Activated naive CD4-positive, alpha-beta T cell treated with anti-CD3 and anti-CD28 coated beads, Interleukin-2, amount 10 ng/mL, durations not matched to agents 7 days and 5 days (primary cell): ENCODE measurements around the gene NCLN.

Source experiments
- CTCF ChIA-PET: fragments of 350-600 bp; sonication (Branson Sonifier 250); formaldehyde crosslinking; loops from one replicate; lab custom pipeline; 2021; ENCODE audit warnings: antibody characterized with exemption; lab: Charles Lee
- DNase-seq: peaks from one replicate; pipeline ENCODE4 v3.0.0-alpha.2; 2020
- H3K27ac Mint-ChIP-seq: one replicate; pipeline ENCODE4 v1.8.0; 2021; ENCODE audit warnings: mild to moderate bottlenecking, moderate library complexity, mixed read lengths
- H3K27me3 Mint-ChIP-seq: one replicate; pipeline ENCODE4 v1.8.0; 2021; ENCODE audit warnings: mild to moderate bottlenecking, mixed read lengths
- H3K36me3 Mint-ChIP-seq: one replicate; pipeline ENCODE4 v1.8.0; 2021; ENCODE audit warnings: mixed read lengths
- H3K4me1 Mint-ChIP-seq: one replicate; pipeline ENCODE4 v1.8.0; 2021; ENCODE audit warnings: mixed read lengths
- H3K4me3 Mint-ChIP-seq: one replicate; pipeline ENCODE4 v1.8.0; 2021; ENCODE audit warnings: mild to moderate bottlenecking, moderate library complexity, mixed read lengths
- H3K9me3 Mint-ChIP-seq: one replicate; pipeline ENCODE4 v1.8.0; 2021; ENCODE audit warnings: mixed read lengths

NCLN gene, protein sequence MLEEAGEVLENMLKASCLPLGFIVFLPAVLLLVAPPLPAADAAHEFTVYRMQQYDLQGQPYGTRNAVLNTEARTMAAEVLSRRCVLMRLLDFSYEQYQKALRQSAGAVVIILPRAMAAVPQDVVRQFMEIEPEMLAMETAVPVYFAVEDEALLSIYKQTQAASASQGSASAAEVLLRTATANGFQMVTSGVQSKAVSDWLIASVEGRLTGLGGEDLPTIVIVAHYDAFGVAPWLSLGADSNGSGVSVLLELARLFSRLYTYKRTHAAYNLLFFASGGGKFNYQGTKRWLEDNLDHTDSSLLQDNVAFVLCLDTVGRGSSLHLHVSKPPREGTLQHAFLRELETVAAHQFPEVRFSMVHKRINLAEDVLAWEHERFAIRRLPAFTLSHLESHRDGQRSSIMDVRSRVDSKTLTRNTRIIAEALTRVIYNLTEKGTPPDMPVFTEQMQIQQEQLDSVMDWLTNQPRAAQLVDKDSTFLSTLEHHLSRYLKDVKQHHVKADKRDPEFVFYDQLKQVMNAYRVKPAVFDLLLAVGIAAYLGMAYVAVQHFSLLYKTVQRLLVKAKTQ

DNA sequence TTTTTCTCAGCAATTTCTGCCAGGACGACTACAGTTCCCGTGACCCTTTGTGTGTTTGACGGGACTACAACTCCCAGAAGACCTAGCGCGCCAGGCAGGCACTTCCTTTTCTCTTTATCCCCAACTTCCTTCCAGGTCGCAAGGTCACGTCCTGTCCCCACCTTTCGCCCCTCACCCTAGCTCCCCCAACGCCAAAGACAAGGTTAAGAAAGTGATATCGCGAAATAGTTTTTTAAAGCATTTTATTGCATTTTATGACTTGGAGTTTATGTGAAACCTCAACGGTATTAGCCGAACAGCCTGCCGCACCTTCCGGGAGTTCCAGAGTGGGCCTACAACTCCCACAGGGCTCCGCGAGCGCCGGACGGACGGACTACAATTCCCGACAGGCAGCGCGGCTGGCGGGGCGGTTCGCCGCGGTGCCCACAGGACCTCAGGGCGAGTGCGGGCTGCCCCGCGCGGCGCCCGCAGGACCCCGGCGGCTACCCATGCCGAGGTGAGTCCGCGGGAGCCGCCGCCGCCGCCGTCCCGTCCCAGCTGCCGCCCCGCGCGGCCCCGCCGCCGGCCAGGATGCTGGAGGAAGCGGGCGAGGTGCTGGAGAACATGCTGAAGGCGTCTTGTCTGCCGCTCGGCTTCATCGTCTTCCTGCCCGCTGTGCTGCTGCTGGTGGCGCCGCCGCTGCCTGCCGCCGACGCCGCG is at the start of gene NCLN:
NCLN (plus strand) TSS at position 470 of the 699 bp plus-strand sequence; CDS start at position 571, 101 bp downstream.
- Mint-ChIP-seq H3K27ac (peak within 1 kb of the TSS; percentile 95), H3K4me3 (peak within 1 kb of the TSS; percentile 90), H3K27me3 (peaks cover 4% of the 10 kb centered on the region), H3K36me3 (peaks cover 35% of the 10 kb centered on the region), H3K4me1 (peaks cover 57% of the 10 kb centered on the region), H3K9me3 (no peaks in the 10 kb centered on the region)
- DNase-seq: peak; percentile 93
- CTCF ChIA-PET: no interaction called here

DNA sequence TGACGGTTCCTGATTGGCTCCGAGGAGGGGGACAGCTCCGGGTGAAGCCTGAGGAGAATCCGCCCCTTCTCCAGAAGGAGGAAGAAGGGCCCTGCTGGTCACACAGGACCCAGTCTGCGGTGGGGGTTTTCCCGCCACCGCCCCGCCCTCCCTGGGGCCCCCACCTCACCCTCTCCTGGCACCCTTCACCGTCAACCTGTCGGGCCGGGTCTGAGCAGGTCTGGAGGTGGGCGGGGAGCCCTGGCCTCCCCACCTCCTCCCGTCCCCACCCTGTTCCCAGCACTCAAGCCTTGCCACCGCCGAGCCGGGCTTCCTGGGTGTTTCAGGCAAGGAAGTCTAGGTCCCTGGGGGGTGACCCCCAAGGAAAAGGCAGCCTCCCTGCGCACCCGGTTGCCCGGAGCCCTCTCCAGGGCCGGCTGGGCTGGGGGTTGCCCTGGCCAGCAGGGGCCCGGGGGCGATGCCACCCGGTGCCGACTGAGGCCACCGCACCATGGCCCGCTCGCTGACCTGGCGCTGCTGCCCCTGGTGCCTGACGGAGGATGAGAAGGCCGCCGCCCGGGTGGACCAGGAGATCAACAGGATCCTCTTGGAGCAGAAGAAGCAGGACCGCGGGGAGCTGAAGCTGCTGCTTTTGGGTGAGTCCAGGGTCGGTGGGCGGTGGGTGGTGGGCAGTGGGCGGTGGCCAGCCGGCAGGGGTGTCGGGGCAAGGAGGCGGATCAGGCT is 49.6 kb upstream of the NCLN start, which contains the start of gene GNA15:
GNA15 (plus strand) TSS at position 73 of the 723 bp plus-strand sequence; CDS start at position 491, 418 bp downstream.
- Mint-ChIP-seq H3K36me3 (peaks cover 15% of the 10 kb centered on the region), H3K4me3 (peak within 1 kb of the TSS; percentile 76), H3K9me3 (no peaks in the 10 kb centered on the region), H3K4me1 (peaks cover 56% of the 10 kb centered on the region), H3K27ac (peak within 1 kb of the TSS; percentile 33), H3K27me3 (peaks cover 15% of the 10 kb centered on the region)
- CTCF ChIA-PET: interaction anchor here (0.9 to 5.0 kb wide), 3 partner anchors 10 to 27 kb away, joined by 4 to 23 read pairs (median 4); no protein-coding TSS in a partner anchor
- DNase-seq: peak; percentile 66

DNA sequence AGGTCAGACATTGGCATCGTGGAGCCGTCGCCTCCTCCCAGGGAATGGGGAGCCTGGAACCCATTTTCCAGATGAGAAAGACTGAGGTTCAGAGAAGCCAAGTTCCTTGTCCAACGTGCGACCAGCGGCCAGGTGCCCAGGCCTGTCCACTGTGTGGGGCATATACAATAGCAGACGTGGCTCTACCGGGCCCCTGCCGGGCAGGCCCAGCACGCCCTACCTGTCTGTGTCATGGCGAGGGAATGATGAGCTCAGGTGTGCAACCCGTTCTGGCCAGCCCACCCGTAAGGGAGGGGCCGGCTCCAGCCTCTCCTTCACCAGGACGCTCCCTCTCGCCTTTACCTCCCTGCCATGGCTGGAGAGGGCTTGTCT is 49.1 kb upstream of the NCLN start:
- CTCF ChIA-PET: interaction anchor here (0.9 to 5.0 kb wide), 3 partner anchors 10 to 27 kb away, joined by 4 to 23 read pairs (median 4); no protein-coding TSS in a partner anchor
- peaks cover 15% of the 10 kb centered on the region for H3K27me3 Mint-ChIP-seq
- peaks cover 15% of the 10 kb centered on the region for H3K36me3 Mint-ChIP-seq
- H3K27ac Mint-ChIP-seq: no peak overlapping the region
- H3K4me1 Mint-ChIP-seq: peaks cover 57% of the 10 kb centered on the region
- peak overlapping the region; percentile 76 for H3K4me3 Mint-ChIP-seq
- H3K9me3 Mint-ChIP-seq: no peaks in the 10 kb centered on the region
- no peak for DNase-seq

DNA sequence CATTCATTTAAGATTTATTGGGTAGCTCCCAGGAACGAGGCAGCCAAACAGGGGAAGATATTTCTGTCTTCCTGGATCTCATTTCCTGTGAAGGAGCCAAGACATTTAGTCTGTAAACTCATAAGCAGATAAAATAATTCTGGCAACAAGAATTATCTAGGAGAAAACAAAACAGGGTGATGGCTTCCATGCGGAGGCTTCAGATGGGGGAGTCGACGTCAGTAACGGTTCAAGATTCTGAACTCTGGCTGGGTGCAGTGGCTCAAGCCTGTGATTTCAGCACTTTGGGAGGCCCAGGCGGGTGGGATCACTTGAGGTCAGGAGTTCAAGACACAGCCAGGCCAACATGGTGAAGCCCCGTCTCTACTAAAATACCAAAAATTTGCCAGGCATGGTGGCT is 48.6 kb upstream of the NCLN start:
- H3K27ac Mint-ChIP-seq: no peak overlapping the region
- peaks cover 61% of the 10 kb centered on the region for H3K4me1 Mint-ChIP-seq
- CTCF ChIA-PET: interaction anchor here (0.9 to 5.0 kb wide), 3 partner anchors 9 to 26 kb away, joined by 4 to 23 read pairs (median 4); no protein-coding TSS in a partner anchor

DNA sequence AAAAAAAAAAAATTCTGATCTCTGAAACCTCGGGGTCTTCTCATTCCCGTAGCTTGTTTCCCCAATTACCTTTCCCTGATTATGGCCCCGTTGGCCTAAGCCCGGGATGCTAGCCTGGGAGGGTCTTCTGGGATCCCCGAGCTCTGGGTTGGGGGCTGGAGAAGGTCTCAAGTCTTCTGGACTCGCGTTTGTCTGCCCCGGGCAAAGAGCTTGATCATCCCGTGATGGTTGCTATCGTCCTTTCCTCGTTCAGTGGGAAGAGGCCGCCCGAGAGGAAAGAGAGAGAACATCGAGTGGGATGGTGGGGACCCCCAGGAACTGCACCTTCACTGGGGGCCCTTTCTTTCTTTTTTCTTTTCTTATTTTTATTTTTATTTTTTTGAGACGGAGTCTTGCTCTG is 47.5 kb upstream of the NCLN start:
- H3K4me1 Mint-ChIP-seq: peaks cover 59% of the 10 kb centered on the region
- peak overlapping the region; percentile 28 for H3K4me3 Mint-ChIP-seq
- CTCF ChIA-PET: interaction anchor here (1.3 to 5.0 kb wide), 3 partner anchors 8 to 24 kb away, joined by 4 to 23 read pairs (median 4); no protein-coding TSS in a partner anchor
- H3K36me3 Mint-ChIP-seq: peaks cover 19% of the 10 kb centered on the region
- H3K27ac Mint-ChIP-seq: no peak overlapping the region
- DNase-seq: no peak
- H3K9me3 Mint-ChIP-seq: no peaks in the 10 kb centered on the region
- peaks cover 21% of the 10 kb centered on the region for H3K27me3 Mint-ChIP-seq

More for the DNA sequence above, 48.6 kb upstream of the NCLN start:
- no peak for DNase-seq
- Mint-ChIP-seq H3K27me3 (peaks cover 17% of the 10 kb centered on the region), H3K36me3 (peaks cover 15% of the 10 kb centered on the region), H3K4me3 (peak overlapping the region; percentile 76), H3K9me3 (no peaks in the 10 kb centered on the region)

DNA sequence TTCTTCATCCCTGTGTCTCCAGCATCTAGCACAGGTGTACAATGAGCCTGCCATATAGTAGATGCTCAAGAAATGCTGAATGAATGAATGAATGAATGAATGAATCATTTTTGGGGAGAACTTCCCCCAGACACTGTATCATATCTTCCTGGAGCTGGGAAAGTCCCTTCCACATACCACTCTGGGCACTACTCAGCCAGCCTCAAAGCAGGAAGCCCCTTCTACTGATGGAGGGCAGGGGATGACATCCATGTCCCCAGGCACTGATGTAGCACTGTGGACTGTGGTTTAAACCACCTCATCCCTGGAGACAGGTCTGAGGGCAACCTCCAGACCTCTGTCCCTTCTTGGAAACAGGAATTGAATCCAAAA is 45.1 kb upstream of the NCLN start:
- DNase-seq: no peak
- H3K4me3 Mint-ChIP-seq: no peak overlapping the region
- peaks cover 41% of the 10 kb centered on the region for H3K4me1 Mint-ChIP-seq
- peaks cover 20% of the 10 kb centered on the region for H3K36me3 Mint-ChIP-seq
- H3K27ac Mint-ChIP-seq: peak overlapping the region; percentile 64
- CTCF ChIA-PET: interaction anchor here (5.4 kb wide), 1 partner anchor 13 kb away, joined by 38 read pairs; no protein-coding TSS in a partner anchor
- H3K27me3 Mint-ChIP-seq: peaks cover 17% of the 10 kb centered on the region
- no peaks in the 10 kb centered on the region for H3K9me3 Mint-ChIP-seq

DNA sequence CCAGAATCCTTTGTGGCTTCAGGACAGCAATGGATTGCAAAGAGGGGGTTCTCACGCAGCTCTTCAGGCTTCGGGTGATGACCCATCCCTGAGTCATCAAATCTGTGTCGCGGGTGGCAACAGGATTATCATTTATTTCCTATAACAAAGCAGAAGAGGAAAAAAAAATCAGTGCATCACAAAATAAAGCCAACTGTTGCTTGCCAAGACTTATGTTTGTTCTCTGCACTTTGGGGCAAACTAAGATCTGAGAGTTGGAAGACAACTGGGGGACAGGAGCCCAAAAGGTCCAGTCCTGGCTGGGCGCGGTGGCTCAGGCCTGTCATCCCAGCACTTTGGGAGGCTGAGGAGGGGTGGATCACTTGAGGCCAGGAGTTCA is 43.4 kb upstream of the NCLN start:
- no peaks in the 10 kb centered on the region for H3K9me3 Mint-ChIP-seq
- peak overlapping the region; percentile 80 for H3K27ac Mint-ChIP-seq
- H3K4me1 Mint-ChIP-seq: peaks cover 46% of the 10 kb centered on the region
- no peak for DNase-seq
- H3K4me3 Mint-ChIP-seq: no peak overlapping the region
- peaks cover 8% of the 10 kb centered on the region for H3K27me3 Mint-ChIP-seq
- CTCF ChIA-PET: interaction anchor here (1.0 to 5.4 kb wide), 3 partner anchors 11 to 20 kb away, joined by 3 to 38 read pairs (median 6); no protein-coding TSS in a partner anchor
- H3K36me3 Mint-ChIP-seq: peaks cover 22% of the 10 kb centered on the region

DNA sequence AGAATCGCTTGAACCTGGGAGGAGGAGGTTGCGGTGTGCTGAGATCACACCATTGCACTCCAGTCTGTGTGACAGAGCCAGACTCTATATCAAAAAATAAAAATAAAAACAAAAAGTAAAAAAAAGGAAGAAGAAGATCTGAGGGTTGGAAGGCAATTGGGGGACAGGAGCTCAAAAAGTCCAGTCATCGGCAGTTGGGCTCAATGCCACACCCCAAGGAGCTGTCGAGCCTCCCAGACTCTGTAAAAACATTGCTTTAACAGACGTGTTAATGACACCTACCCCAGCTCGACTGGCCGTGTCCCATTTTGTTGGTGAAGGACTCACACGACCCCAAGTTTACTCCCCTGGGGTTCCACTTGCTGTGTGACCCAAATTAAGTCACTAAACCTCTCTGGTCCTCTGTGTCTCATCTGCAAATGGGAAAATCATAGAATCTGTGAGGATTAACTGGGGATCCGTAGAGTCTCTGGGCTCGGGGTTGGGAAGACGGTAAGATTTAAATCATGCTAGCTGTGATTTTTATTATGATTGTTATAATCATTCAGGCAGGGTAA is 42.9 kb upstream of the NCLN start:
- H3K27ac Mint-ChIP-seq: no peak overlapping the region
- CTCF ChIA-PET: interaction anchor here (0.8 to 5.4 kb wide), 4 partner anchors 11 to 20 kb away, joined by 3 to 38 read pairs (median 4); no protein-coding TSS in a partner anchor
- no peaks in the 10 kb centered on the region for H3K9me3 Mint-ChIP-seq
- H3K4me1 Mint-ChIP-seq: peaks cover 43% of the 10 kb centered on the region
- DNase-seq: no peak
- peaks cover 20% of the 10 kb centered on the region for H3K36me3 Mint-ChIP-seq
- H3K4me3 Mint-ChIP-seq: no peak overlapping the region
- peaks cover 6% of the 10 kb centered on the region for H3K27me3 Mint-ChIP-seq

DNA sequence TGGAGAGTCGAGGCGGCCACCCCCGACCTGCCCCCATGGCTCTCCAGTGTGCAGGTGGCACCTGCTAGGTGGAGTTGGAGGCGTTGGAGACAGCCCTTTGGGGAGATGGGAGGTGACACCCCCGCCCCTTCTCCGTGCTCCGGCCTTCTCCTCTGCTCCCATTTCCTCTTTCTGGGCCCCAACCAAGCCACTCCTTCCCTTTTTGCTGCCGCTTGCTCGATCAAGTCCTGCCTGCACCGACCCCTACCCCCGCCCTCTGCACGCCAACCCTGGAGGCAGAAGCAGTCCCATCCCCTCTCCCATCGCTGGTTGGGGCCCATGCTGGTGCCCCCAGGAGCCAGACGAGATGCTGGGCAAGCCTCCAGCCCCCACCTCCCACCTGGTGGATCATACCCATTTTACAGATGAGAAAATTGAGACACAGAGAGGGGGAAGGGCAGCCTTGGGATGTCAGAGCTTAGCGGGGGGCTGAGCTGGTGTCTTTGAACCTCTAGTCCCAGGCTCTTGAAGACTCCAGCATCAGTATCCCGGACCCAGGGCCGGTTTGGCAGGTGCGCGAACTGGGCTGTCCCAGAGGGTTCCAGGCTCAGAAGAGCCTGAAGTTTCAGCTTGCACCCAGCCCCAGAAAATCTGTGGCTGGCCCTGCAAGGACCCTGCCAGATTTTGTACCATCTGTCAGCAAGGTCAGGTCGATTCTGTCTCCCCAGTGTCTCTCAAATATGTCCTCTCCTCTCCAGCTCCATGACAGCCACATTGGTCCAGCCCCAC is 39.6 kb upstream of the NCLN start:
- DNase-seq: no peak
- H3K36me3 Mint-ChIP-seq: peaks cover 32% of the 10 kb centered on the region
- H3K9me3 Mint-ChIP-seq: no peaks in the 10 kb centered on the region
- peaks cover 6% of the 10 kb centered on the region for H3K27me3 Mint-ChIP-seq
- CTCF ChIA-PET: interaction anchor here (0.6 to 3.6 kb wide), 9 partner anchors 10 to 195 kb away, joined by 3 to 23 read pairs (median 4); partner anchors contain the start of gene GNA15
- no peak overlapping the region for H3K27ac Mint-ChIP-seq
- H3K4me1 Mint-ChIP-seq: peaks cover 42% of the 10 kb centered on the region
- no peak overlapping the region for H3K4me3 Mint-ChIP-seq

DNA sequence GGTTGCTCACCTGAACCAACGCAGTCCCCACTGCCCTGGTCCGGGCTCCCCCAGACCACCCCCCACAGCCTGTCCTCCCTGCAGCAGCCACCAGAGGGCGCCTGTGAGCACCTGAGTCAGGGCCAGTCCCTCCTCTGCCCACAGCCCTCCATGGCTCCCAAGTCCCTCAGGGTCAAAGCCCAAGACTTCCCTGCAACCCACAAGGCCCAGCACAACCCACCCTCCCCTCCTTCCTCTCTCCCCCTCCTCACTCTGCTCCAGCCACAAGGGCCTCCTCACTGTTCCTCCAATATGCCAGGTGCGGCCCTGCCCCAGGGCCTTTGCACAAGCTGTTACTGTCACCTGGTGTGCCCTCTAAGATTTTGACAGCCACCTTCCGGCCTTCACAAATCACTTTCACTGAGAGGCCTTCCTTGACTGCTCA is 39.0 kb upstream of the NCLN start:
- H3K9me3 Mint-ChIP-seq: no peaks in the 10 kb centered on the region
- no peak overlapping the region for H3K27ac Mint-ChIP-seq
- H3K27me3 Mint-ChIP-seq: peaks cover 6% of the 10 kb centered on the region
- CTCF ChIA-PET: interaction anchor here (0.6 to 3.6 kb wide), 9 partner anchors 10 to 196 kb away, joined by 3 to 23 read pairs (median 4); partner anchors contain the start of gene GNA15
- H3K4me3 Mint-ChIP-seq: no peak overlapping the region
- DNase-seq: peak; percentile 75
- H3K4me1 Mint-ChIP-seq: peaks cover 37% of the 10 kb centered on the region
- H3K36me3 Mint-ChIP-seq: peaks cover 32% of the 10 kb centered on the region

DNA sequence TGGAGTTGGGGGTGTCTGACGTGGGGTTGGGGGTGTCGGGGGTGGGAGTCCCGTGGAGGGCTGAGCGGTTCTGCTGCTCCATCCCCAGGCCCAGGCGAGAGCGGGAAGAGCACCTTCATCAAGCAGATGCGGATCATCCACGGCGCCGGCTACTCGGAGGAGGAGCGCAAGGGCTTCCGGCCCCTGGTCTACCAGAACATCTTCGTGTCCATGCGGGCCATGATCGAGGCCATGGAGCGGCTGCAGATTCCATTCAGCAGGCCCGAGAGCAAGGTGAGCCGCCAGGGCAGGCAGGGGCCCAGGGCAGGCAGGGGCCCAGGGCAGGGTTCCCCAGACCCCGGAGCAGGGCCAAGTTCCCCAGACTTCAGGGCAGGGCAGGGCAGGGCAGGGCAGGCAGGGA is 37.2 kb upstream of the NCLN start:
- CTCF ChIA-PET: interaction anchor here (3.6 kb wide), 1 partner anchor 12 kb away, joined by 23 read pairs; the partner anchor contains the start of gene GNA15
- peaks cover 23% of the 10 kb centered on the region for H3K4me1 Mint-ChIP-seq
- peaks cover 29% of the 10 kb centered on the region for H3K36me3 Mint-ChIP-seq
- H3K27me3 Mint-ChIP-seq: no peaks in the 10 kb centered on the region
- H3K9me3 Mint-ChIP-seq: no peaks in the 10 kb centered on the region
- H3K27ac Mint-ChIP-seq: no peak overlapping the region
- no peak overlapping the region for H3K4me3 Mint-ChIP-seq
- no peak for DNase-seq

DNA sequence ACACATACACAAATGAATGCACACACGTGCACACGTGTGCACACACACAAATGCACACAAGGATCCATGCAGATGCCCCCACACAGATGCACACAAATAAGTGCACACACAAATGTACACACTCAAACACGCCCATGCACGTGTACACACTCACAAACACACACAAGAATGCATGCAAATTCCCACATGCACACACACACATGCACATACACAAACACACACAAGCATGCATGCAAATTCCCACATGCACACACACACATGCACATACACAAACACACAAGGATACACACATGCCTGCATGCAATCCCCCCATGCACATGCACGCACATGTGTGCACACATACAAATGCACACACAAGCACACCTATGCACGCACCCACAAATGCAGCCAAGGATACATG is 36.6 kb upstream of the NCLN start:
- DNase-seq: no peak
- no peaks in the 10 kb centered on the region for H3K27me3 Mint-ChIP-seq
- H3K4me3 Mint-ChIP-seq: no peak overlapping the region
- peaks cover 29% of the 10 kb centered on the region for H3K36me3 Mint-ChIP-seq
- no peaks in the 10 kb centered on the region for H3K9me3 Mint-ChIP-seq
- peaks cover 23% of the 10 kb centered on the region for H3K4me1 Mint-ChIP-seq
- no peak overlapping the region for H3K27ac Mint-ChIP-seq
- CTCF ChIA-PET: no interaction called here
